Nucleus accumbens (tissue), 56 donors: Measurements from ENCODE around the gene NWD2.
A peak's percentile ranks its signal among the peaks of the same experiment; 100 is the strongest.
"Not testable (repeated sequence)": the region's sequence is repeated elsewhere in the genome, so short reads cannot be mapped to it uniquely, and the experiment has no call there.

ENCODE experiments used
- DNase-seq, 56 donors: peaks; one replicate each; lab custom pipeline; 2025; lab: John Stamatoyannopoulos, UW

NWD2 gene

GRCh38 chr4:37389366-37389765, 144.8 kb downstream of the NWD2 start:
- DNase-seq: no peak

GRCh38 chr4:37389967-37390580, 145.5 kb downstream of the NWD2 start:
- peak in 6 of 56 donors; percentile 3 to 42 (median 9) for DNase-seq

GRCh38 chr4:37392521-37393255, 148.1 kb downstream of the NWD2 start:
- DNase-seq: peak in 52 of 56 donors; percentile 5 to 89 (median 54)

- no peak for DNase-seq
Observed at GRCh38 chr4:37393321-37393720, 148.8 kb downstream of the NWD2 start.

- DNase-seq: no peak
Observed at GRCh38 chr4:37393889-37394288, 149.3 kb downstream of the NWD2 start.

GRCh38 chr4:37397505-37397904, 153.0 kb downstream of the NWD2 start:
- peak in 1 of 56 donors; percentile 7 for DNase-seq

GRCh38 chr4:37400241-37400881, 155.8 kb downstream of the NWD2 start:
- no peak for DNase-seq

- not testable (repeated sequence) for DNase-seq
Observed at GRCh38 chr4:37407938-37408826, 163.6 kb downstream of the NWD2 start.

- DNase-seq: not testable (repeated sequence)
Observed at GRCh38 chr4:37413612-37414011, 169.1 kb downstream of the NWD2 start.

- DNase-seq: no peak
Observed at GRCh38 chr4:37415845-37416369, 171.4 kb downstream of the NWD2 start.

GRCh38 chr4:37421614-37422013, 177.1 kb downstream of the NWD2 start:
- no peak for DNase-seq

GRCh38 chr4:37422102-37422501, 177.6 kb downstream of the NWD2 start:
- DNase-seq: no peak

- DNase-seq: no peak
Observed at GRCh38 chr4:37422638-37423037, 178.1 kb downstream of the NWD2 start.

GRCh38 chr4:37423310-37423709, 178.8 kb downstream of the NWD2 start:
- no peak for DNase-seq

- no peak for DNase-seq
Observed at GRCh38 chr4:37424753-37425152, 180.2 kb downstream of the NWD2 start.

- no peak for DNase-seq
Observed at GRCh38 chr4:37425857-37426256, 181.3 kb downstream of the NWD2 start.

GRCh38 chr4:37427193-37427592, 182.7 kb downstream of the NWD2 start:
- no peak for DNase-seq

GRCh38 chr4:37429906-37430305, 185.4 kb downstream of the NWD2 start:
- no peak for DNase-seq

GRCh38 chr4:37430718-37431416, 186.3 kb downstream of the NWD2 start:
- DNase-seq: no peak

GRCh38 chr4:37431417-37431743, 186.8 kb downstream of the NWD2 start:
- no peak for DNase-seq
